Adipocyte (in vitro differentiated cells): ENCODE measurements around the gene HLCS.

Experiments used
- DNase-seq: peaks from one replicate; pipeline ENCODE4 v3.0.0-alpha.2; 2015; ENCODE audit warnings: low read depth
- H3K27me3 ChIP-seq: replicated peaks from 2 replicates; pipeline ENCODE4 v1.7.0; 2013; ENCODE audit warnings: mild to moderate bottlenecking, low read length, moderate library complexity; ENCODE audit not compliant: control insufficient read depth, insufficient read depth
- H3K36me3 ChIP-seq: 2 replicates; pipeline ENCODE4 v1.7.0; 2013; ENCODE audit warnings: low read length, mild to moderate bottlenecking, moderate library complexity; ENCODE audit not compliant: control insufficient read depth, insufficient read depth, severe bottlenecking
- H3K4me1 ChIP-seq: 2 replicates; pipeline ENCODE4 v1.7.0; 2013; ENCODE audit warnings: mild to moderate bottlenecking, low read length, moderate library complexity; ENCODE audit not compliant: control insufficient read depth, insufficient read depth
- H3K4me3 ChIP-seq: 2 replicates; pipeline ENCODE4 v1.7.0; 2013; ENCODE audit warnings: mild to moderate bottlenecking, low read length, moderate library complexity
- H3K9ac ChIP-seq: 2 replicates; pipeline ENCODE4 v1.7.0; 2013; ENCODE audit warnings: mild to moderate bottlenecking, low read length, moderate library complexity
- H3K9me3 ChIP-seq: 2 replicates; pipeline ENCODE4 v1.7.0; 2013; ENCODE audit warnings: mild to moderate bottlenecking, low read length, moderate library complexity; ENCODE audit not compliant: control insufficient read depth

HLCS gene

GRCh38 chr21:36791695-36792470 is 174.6 kb downstream of the HLCS start:
- Histone ChIP-seq H3K36me3 (no peaks in the 10 kb centered on the region), H3K9me3 (peaks cover 10% of the 10 kb centered on the region), H3K4me1 (no peaks in the 10 kb centered on the region), H3K4me3 (no peak overlapping the region), H3K9ac (no peak overlapping the region), H3K27me3 (no peaks in the 10 kb centered on the region)
- DNase-seq, result no peak

GRCh38 chr21:36791180-36791579 is 175.3 kb downstream of the HLCS start:
- H3K36me3 ChIP-seq, result no peaks in the 10 kb centered on the region
- no peak overlapping the region for H3K9ac ChIP-seq
- H3K4me1 ChIP-seq, result no peaks in the 10 kb centered on the region
- no peaks in the 10 kb centered on the region for H3K27me3 ChIP-seq
- H3K9me3 ChIP-seq, result peaks cover 7% of the 10 kb centered on the region
- no peak overlapping the region for H3K4me3 ChIP-seq
- DNase-seq, result no peak

- H3K9me3 ChIP-seq, result peaks cover 2% of the 10 kb centered on the region
- no peaks in the 10 kb centered on the region for H3K36me3 ChIP-seq
- H3K9ac ChIP-seq, result no peak overlapping the region
- H3K4me3 ChIP-seq, result no peak overlapping the region
- DNase-seq, result no peak
- no peaks in the 10 kb centered on the region for H3K4me1 ChIP-seq
- H3K27me3 ChIP-seq, result no peaks in the 10 kb centered on the region
These were observed 175.9 kb downstream of the HLCS start for GRCh38 chr21:36790616-36791015.

GRCh38 chr21:36788120-36788638 is 178.3 kb downstream of the HLCS start:
- Histone ChIP-seq H3K27me3 (no peaks in the 10 kb centered on the region), H3K36me3 (no peaks in the 10 kb centered on the region), H3K9ac (no peak overlapping the region), H3K9me3 (no peaks in the 10 kb centered on the region), H3K4me3 (no peak overlapping the region), H3K4me1 (no peaks in the 10 kb centered on the region)
- peak; percentile 32 for DNase-seq

GRCh38 chr21:36786186-36786585 is 180.3 kb downstream of the HLCS start:
- Histone ChIP-seq H3K9me3 (no peaks in the 10 kb centered on the region), H3K4me3 (no peak overlapping the region), H3K4me1 (no peaks in the 10 kb centered on the region), H3K9ac (no peak overlapping the region), H3K36me3 (no peaks in the 10 kb centered on the region), H3K27me3 (no peaks in the 10 kb centered on the region)
- DNase-seq, result no peak

GRCh38 chr21:36785615-36786014 is 180.9 kb downstream of the HLCS start:
- H3K27me3 ChIP-seq, result no peaks in the 10 kb centered on the region
- no peak overlapping the region for H3K9ac ChIP-seq
- no peak overlapping the region for H3K4me3 ChIP-seq
- DNase-seq, result no peak
- no peaks in the 10 kb centered on the region for H3K9me3 ChIP-seq
- H3K36me3 ChIP-seq, result no peaks in the 10 kb centered on the region
- no peaks in the 10 kb centered on the region for H3K4me1 ChIP-seq

- no peak for DNase-seq
- Histone ChIP-seq H3K9me3 (no peaks in the 10 kb centered on the region), H3K4me1 (no peaks in the 10 kb centered on the region), H3K36me3 (no peaks in the 10 kb centered on the region), H3K4me3 (no peak overlapping the region), H3K9ac (no peak overlapping the region), H3K27me3 (no peaks in the 10 kb centered on the region)
These were observed 181.5 kb downstream of the HLCS start for GRCh38 chr21:36784947-36785346.

- Histone ChIP-seq H3K9ac (no peak overlapping the region), H3K9me3 (no peaks in the 10 kb centered on the region), H3K4me3 (no peak overlapping the region), H3K4me1 (no peaks in the 10 kb centered on the region), H3K27me3 (no peaks in the 10 kb centered on the region), H3K36me3 (no peaks in the 10 kb centered on the region)
- peak; percentile 44 for DNase-seq
These were observed 182.7 kb downstream of the HLCS start for GRCh38 chr21:36783612-36784374.

GRCh38 chr21:36780861-36781260 is 185.6 kb downstream of the HLCS start:
- Histone ChIP-seq H3K27me3 (no peaks in the 10 kb centered on the region), H3K9ac (no peak overlapping the region), H3K9me3 (no peaks in the 10 kb centered on the region), H3K4me3 (no peak overlapping the region), H3K4me1 (no peaks in the 10 kb centered on the region), H3K36me3 (no peaks in the 10 kb centered on the region)
- no peak for DNase-seq

- Histone ChIP-seq H3K4me1 (peaks cover 6% of the 10 kb centered on the region), H3K4me3 (no peak overlapping the region), H3K9me3 (no peaks in the 10 kb centered on the region), H3K36me3 (no peaks in the 10 kb centered on the region), H3K27me3 (no peaks in the 10 kb centered on the region), H3K9ac (no peak overlapping the region)
- DNase-seq, result no peak
These were observed 189.4 kb downstream of the HLCS start for GRCh38 chr21:36776981-36777617.

GRCh38 chr21:36773995-36774394 is 192.5 kb downstream of the HLCS start:
- no peak for DNase-seq
- Histone ChIP-seq H3K9me3 (no peaks in the 10 kb centered on the region), H3K27me3 (no peaks in the 10 kb centered on the region), H3K9ac (no peak overlapping the region), H3K4me3 (no peak overlapping the region), H3K4me1 (peaks cover 6% of the 10 kb centered on the region), H3K36me3 (no peaks in the 10 kb centered on the region)
